Uterus (tissue), 4 donors: Measurements from ENCODE around the gene GABRG3. TPM values are rescaled to one million over a fixed set of nuclear protein-coding genes. Genes with fewer than 3 reads are reported as not detected.

ENCODE experiments used
- DNase-seq, 2 donors: peaks; one replicate each; pipeline ENCODE4 v3.0.0-alpha.2; 2019 to 2020
- H3K27ac ChIP-seq, 2 donors: fragments of 200-600 bp; sonication (generic); 1 replicate in 1 of 2; 2 replicates in 1 of 2; pipeline ENCODE4 v1.5.1; 2016 to 2018
- H3K27me3 ChIP-seq, 2 donors: fragments of 200-600 bp; sonication (generic); one replicate each; pipeline ENCODE4 v1.5.1; 2018 to 2019; ENCODE audit warnings: control low read depth in 1 of 2
- H3K36me3 ChIP-seq, 2 donors: fragments of 200-600 bp; sonication (generic); one replicate each; pipeline ENCODE4 v1.5.1; 2019; ENCODE audit warnings: control low read depth in 1 of 2
- H3K4me1 ChIP-seq, 2 donors: fragments of 200-600 bp; sonication (generic); one replicate each; pipeline ENCODE4 v1.5.1; 2018 to 2019; ENCODE audit warnings: control low read depth in 1 of 2
- H3K4me3 ChIP-seq, 2 donors: fragments of 200-600 bp; sonication (generic); 1 replicate in 1 of 2; 2 replicates in 1 of 2; pipeline ENCODE4 v1.5.1; 2018 to 2019; ENCODE audit warnings: mild to moderate bottlenecking in 1 of 2
- H3K9me3 ChIP-seq, 2 donors: fragments of 200-600 bp; sonication (generic); one replicate each; pipeline ENCODE4 v1.5.1; 2019; ENCODE audit warnings: control low read depth in 1 of 2
- POLR2A ChIP-seq, 2 donors: fragments of 450-650 bp; IDR thresholded peaks; one replicate each; pipeline ENCODE4 v1.6.1; 2016; ENCODE audit warnings: antibody characterized with exemption in 2 of 2, mild to moderate bottlenecking in 1 of 2, moderate library complexity in 1 of 2
- intact Hi-C: fragments of 100-400 bp; cut with DNase I; formaldehyde crosslinking; loops from one replicate; pipeline ENCODE4 v1.15.1; 2023; ENCODE audit warnings: low total_unique reads
- total RNA-seq, 4 donors: library from RNA; depleted of rRNA in 3 of 4; stranded (reverse); fragments of >200 nt in 3 of 4; gene quantifications; one replicate each; pipeline versions ENCODE4 v1.1.0 to v1.2.4, GENCODE V29; 2014 to 2023
- TF ChIP-seq, protein P1 (sequence below), 4 experiments: fragments of 200-600 bp in 2 of 4; fragments of 450-650 bp in 2 of 4; sonication (generic) in 2 of 4; IDR thresholded peaks; one replicate each; pipeline ENCODE4 v1.5.1; 2016 to 2019; ENCODE audit warnings: antibody characterized with exemption in 4 of 4, mild to moderate bottlenecking in 2 of 4, moderate library complexity in 1 of 4
- donor health status: DM: yes; HTN: yes; CAD: no.

Gene GABRG3
- 1 to 10 TPM in 1 of 4 donors, not detected in 3; 3.0 TPM for total RNA-seq

DNA sequence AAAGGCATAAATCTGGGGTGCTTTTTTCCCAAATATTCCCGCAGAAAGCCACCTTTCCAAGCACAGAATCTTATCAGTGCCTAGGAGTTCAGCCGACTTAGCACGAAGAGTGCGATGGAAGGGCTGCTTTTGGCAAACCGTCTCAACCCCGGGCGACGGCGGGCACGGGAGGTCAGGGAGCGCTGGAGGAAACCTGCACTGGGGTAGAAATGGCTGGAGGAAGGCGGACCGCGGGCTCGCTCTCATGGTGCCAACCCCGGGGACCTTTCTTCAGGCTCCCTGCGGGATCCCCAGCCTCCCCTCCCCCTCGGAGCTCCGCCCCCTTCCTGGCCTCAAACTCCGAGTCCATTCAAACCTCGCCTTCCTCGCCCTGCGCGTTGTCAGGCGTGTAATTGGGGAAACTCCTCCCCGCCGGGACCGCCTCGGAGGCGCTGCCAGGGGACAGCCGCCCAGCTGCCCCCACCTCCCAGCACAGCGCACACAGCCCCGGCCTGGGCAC, at the start of gene GABRG3:
TSS of gene GABRG3 (plus strand) at position 470 of the 499 bp plus-strand sequence.
- intact Hi-C loops: no loop called here
- Histone ChIP-seq H3K27me3 (no peaks in the 10 kb centered on the region), H3K9me3 (no peaks in the 10 kb centered on the region), H3K4me1 (no peaks in the 10 kb centered on the region), H3K4me3 (no peak within 1 kb of the TSS), H3K36me3 (no peaks in the 10 kb centered on the region), H3K27ac (no peak within 1 kb of the TSS)
- no peak for TF ChIP-seq POLR2A (IDR thresholded peaks at IDR 0.05)
- TF ChIP-seq, protein P1, sequence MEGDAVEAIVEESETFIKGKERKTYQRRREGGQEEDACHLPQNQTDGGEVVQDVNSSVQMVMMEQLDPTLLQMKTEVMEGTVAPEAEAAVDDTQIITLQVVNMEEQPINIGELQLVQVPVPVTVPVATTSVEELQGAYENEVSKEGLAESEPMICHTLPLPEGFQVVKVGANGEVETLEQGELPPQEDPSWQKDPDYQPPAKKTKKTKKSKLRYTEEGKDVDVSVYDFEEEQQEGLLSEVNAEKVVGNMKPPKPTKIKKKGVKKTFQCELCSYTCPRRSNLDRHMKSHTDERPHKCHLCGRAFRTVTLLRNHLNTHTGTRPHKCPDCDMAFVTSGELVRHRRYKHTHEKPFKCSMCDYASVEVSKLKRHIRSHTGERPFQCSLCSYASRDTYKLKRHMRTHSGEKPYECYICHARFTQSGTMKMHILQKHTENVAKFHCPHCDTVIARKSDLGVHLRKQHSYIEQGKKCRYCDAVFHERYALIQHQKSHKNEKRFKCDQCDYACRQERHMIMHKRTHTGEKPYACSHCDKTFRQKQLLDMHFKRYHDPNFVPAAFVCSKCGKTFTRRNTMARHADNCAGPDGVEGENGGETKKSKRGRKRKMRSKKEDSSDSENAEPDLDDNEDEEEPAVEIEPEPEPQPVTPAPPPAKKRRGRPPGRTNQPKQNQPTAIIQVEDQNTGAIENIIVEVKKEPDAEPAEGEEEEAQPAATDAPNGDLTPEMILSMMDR (IDR thresholded peaks at IDR 0.05): no peak
- no peak for DNase-seq

DNA sequence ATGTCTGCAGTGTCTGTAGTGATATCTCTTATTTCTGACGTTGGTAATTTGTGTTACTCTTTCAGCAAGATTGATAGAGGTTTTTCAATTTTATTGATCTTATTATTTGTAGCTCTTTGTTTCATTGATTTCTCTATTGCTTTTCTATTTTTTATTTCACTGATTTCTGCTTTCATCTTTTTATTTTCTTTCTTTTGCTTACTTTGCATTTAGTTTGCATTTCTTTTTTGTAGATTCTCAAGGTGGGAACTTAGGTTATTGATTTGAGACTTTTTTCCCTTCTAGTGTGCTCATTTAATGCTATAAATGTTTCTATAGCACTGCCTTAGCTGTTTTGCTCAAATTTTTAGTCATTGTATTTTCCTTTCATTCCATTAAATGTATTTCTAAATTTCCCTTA, 49.5 kb upstream of the GABRG3 start:
- H3K36me3 ChIP-seq: peaks cover 0 to 3% of the 10 kb centered on the region in 2 donors
- no peaks in the 10 kb centered on the region for H3K27me3 ChIP-seq
- H3K9me3 ChIP-seq: no peaks in the 10 kb centered on the region
- no peak for DNase-seq
- no peaks in the 10 kb centered on the region for H3K4me1 ChIP-seq
- no peak overlapping the region for H3K27ac ChIP-seq
- no peak overlapping the region for H3K4me3 ChIP-seq
- intact Hi-C loops: no loop called here
- TF ChIP-seq, protein P1 (IDR thresholded peaks at IDR 0.05): no peak
- no peak for TF ChIP-seq POLR2A (IDR thresholded peaks at IDR 0.05)

DNA sequence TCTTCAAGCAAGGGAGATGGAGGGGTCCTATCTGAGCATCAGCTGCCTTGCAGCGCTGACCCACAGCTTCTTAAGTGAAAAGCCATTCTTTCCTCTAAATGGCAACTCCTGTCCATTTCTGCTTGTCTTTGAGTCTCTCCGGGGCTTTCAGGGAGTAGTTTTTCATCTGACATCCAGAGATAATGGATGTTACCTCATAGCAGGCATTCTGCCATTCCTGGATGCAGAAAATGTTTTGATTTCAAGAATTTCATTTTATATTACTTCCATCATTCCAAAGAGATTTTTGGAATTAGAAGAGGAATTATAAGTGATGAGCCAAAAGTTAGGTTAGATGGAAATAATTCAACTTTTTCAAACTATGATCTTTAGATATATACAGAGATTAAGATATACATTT, 44.9 kb upstream of the GABRG3 start:
- no peak overlapping the region for H3K4me3 ChIP-seq
- H3K27me3 ChIP-seq: no peaks in the 10 kb centered on the region
- no peaks in the 10 kb centered on the region for H3K36me3 ChIP-seq
- TF ChIP-seq, protein P1 (IDR thresholded peaks at IDR 0.05): no peak
- DNase-seq: no peak
- H3K4me1 ChIP-seq: no peaks in the 10 kb centered on the region
- intact Hi-C loops: no loop called here
- no peak overlapping the region for H3K27ac ChIP-seq
- H3K9me3 ChIP-seq: no peaks in the 10 kb centered on the region

DNA sequence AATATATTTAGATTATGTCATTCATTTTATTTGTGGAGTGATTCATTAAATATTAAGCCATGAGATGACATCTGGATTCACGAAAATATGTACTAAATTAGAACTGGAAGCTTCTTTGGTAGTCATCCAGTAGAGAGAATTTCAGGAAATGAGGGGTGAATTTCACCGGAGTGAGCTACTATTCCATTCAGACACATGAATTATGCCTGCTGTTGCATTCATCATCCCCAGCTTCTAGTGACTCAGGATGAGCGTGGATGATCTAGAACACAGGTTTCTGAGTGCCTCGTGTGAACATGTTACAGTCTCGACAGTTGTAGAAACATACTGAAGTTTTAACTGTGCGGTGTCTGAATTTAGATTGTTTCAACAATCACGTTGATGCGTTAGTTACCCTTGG, 42.9 kb upstream of the GABRG3 start:
- intact Hi-C loops: no loop called here
- DNase-seq: no peak
- no peak overlapping the region for H3K27ac ChIP-seq
- no peaks in the 10 kb centered on the region for H3K27me3 ChIP-seq
- H3K4me1 ChIP-seq: no peaks in the 10 kb centered on the region
- H3K36me3 ChIP-seq: no peaks in the 10 kb centered on the region
- TF ChIP-seq POLR2A (IDR thresholded peaks at IDR 0.05): no peak
- TF ChIP-seq, protein P1 (IDR thresholded peaks at IDR 0.05): no peak
- no peaks in the 10 kb centered on the region for H3K9me3 ChIP-seq
- no peak overlapping the region for H3K4me3 ChIP-seq

DNA sequence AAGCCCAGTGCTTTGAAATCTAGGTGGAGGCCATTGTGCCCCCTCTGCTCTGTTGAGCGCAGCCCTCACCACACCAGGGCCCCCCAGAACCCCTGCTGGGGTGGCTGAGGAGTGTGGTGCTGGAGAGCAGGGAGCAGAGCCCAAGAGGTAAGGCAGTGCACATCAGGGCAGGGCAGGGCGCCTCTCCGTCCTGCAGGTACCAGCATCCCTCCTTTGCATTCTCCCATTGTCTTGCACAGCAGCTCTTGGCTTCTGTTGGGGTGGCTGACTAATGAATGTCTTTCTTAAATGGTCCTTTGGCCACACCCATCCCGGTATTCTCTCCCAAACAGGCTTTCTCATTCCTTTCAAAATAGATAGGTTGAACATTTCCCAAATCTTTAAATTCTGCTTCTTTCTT, 41.4 kb upstream of the GABRG3 start:
- Histone ChIP-seq H3K27me3 (no peaks in the 10 kb centered on the region), H3K4me3 (no peak overlapping the region), H3K9me3 (no peaks in the 10 kb centered on the region), H3K4me1 (no peaks in the 10 kb centered on the region), H3K27ac (no peak overlapping the region), H3K36me3 (no peaks in the 10 kb centered on the region)
- TF ChIP-seq, protein P1 (IDR thresholded peaks at IDR 0.05): no peak
- TF ChIP-seq POLR2A (IDR thresholded peaks at IDR 0.05): no peak
- no peak for DNase-seq
- intact Hi-C loops: no loop called here
